ENCODE data around the gene OSBPL6. TPM values are rescaled to one million over a fixed set of nuclear protein-coding genes. Genes with fewer than 3 reads are reported as not detected.

The OSBPL6 gene
- total RNA-seq, 1 experiment from 2014 or later: 4.6 TPM

DNA sequence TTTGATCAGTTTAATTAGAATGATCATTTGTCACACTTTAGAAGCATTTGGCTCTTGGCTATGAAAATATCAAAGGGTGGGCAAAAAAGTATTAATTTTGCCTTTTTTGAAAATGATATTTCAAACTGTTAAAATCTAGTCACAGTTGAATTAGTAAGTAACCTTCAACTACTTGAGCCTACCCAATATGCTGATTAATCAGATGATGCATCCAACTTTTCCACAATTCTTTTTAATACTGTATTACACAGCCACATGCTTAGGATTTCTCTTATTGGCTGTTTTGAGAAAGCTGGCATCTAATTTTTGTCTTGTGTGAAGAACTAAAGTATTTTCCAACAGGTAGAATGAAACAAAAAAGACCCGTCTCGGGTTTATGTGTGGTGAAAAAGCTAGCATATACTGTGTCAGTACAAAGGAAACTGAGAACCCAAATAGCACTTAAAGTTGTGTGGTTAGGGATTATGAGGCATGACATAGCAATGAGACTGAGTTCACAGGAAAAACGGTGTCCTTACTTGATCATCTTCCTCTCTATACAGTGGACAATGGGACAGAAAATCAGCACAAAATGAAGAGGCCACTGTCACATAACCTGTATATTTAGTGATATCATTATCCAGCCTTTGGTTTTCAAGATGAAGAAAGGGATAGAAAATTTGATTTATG lies 11.7 kb downstream of the OSBPL6 start:
- H3K27ac Mint-ChIP-seq: no peak overlapping the region
- no peak overlapping the region for H2BK20ac ChIP-seq (ENCODE audit: low read depth, low read length, poor library complexity, severe bottlenecking)
- H2BK12ac ChIP-seq (ENCODE audit: insufficient read length, low read depth, low read length): no peak overlapping the region
- H3K4me2 ChIP-seq (ENCODE audit: insufficient read depth, insufficient read length, low read length): no peak overlapping the region
- H3K27me3 ChIP-seq (ENCODE audit: insufficient read depth, low read length): no peaks in the 10 kb centered on the region; the same call in none of the 2 replicates
- no peaks in the 10 kb centered on the region for H3K9me3 ChIP-seq (ENCODE audit: control insufficient read depth, low read depth, low read length)
- WGBS (ENCODE audit: extremely low coverage, insufficient read length, low lambda C conversion rate): no CpG with 5 or more reads among the region's 3 CpGs
- H4K20me1 ChIP-seq (ENCODE audit: control insufficient read depth, insufficient read depth, insufficient read length): no peaks in the 10 kb centered on the region
- H3K4me3 Mint-ChIP-seq: no peak overlapping the region
- no peak overlapping the region for H3K23ac ChIP-seq (ENCODE audit: insufficient read length, low read depth, low read length)
- no peaks in the 10 kb centered on the region for H3K36me3 Mint-ChIP-seq (ENCODE audit: insufficient read depth in 1 of 3, low read depth in 3 of 3)
- no peak for DNase-seq
- no peak overlapping the region for H3K4ac ChIP-seq (ENCODE audit: low read depth, low read length)
- H3K9ac ChIP-seq (ENCODE audit: extremely low read depth, insufficient read length, low read length): no peak overlapping the region
- H2AFZ ChIP-seq (ENCODE audit: low read length): no peak overlapping the region
- H3K27me3 Mint-ChIP-seq (ENCODE audit: low read depth): peaks cover 51% of the 10 kb centered on the region
- no peak overlapping the region for H4K8ac ChIP-seq (replicated peaks; ENCODE audit: insufficient read length, low read depth, low read length)
- H2BK15ac ChIP-seq (ENCODE audit: low read depth, low read length): no peak overlapping the region
- H3K14ac ChIP-seq (ENCODE audit: insufficient read depth, low read length): no peak overlapping the region
- TF ChIP-seq, protein P1, sequence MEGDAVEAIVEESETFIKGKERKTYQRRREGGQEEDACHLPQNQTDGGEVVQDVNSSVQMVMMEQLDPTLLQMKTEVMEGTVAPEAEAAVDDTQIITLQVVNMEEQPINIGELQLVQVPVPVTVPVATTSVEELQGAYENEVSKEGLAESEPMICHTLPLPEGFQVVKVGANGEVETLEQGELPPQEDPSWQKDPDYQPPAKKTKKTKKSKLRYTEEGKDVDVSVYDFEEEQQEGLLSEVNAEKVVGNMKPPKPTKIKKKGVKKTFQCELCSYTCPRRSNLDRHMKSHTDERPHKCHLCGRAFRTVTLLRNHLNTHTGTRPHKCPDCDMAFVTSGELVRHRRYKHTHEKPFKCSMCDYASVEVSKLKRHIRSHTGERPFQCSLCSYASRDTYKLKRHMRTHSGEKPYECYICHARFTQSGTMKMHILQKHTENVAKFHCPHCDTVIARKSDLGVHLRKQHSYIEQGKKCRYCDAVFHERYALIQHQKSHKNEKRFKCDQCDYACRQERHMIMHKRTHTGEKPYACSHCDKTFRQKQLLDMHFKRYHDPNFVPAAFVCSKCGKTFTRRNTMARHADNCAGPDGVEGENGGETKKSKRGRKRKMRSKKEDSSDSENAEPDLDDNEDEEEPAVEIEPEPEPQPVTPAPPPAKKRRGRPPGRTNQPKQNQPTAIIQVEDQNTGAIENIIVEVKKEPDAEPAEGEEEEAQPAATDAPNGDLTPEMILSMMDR (conservative IDR thresholded peaks at IDR 0.05): no peak
- no peak overlapping the region for H3K18ac ChIP-seq (ENCODE audit: insufficient read length, low read depth, low read length)
- H2AK5ac ChIP-seq (ENCODE audit: insufficient read length, low read length): no peak overlapping the region
- H3K56ac ChIP-seq (ENCODE audit: insufficient read length, low read depth, low read length): no peak overlapping the region
- no peak overlapping the region for H2BK5ac ChIP-seq (ENCODE audit: insufficient read length, low read length)
- H3K27ac ChIP-seq (ENCODE audit: insufficient read length, low read depth, low read length): no peak overlapping the region
- no peaks in the 10 kb centered on the region for H3K79me1 ChIP-seq (ENCODE audit: insufficient read depth, low read depth, low read length, poor library complexity, severe bottlenecking)
- no peaks in the 10 kb centered on the region for H3K23me2 ChIP-seq (ENCODE audit: insufficient read length, low read depth, low read length, poor library complexity, severe bottlenecking)
- no peak overlapping the region for H2BK120ac ChIP-seq (ENCODE audit: low read depth, low read length, poor library complexity, severe bottlenecking)
- H4K91ac ChIP-seq (ENCODE audit: insufficient read length, low read depth, low read length): no peak overlapping the region
- no peak overlapping the region for H3T11ph ChIP-seq (ENCODE audit: low read length)
- no peaks in the 10 kb centered on the region for H3K79me2 ChIP-seq (ENCODE audit: insufficient read depth, low read length)
- H4K5ac ChIP-seq (ENCODE audit: insufficient read length, low read depth, low read length): no peak overlapping the region
- H3K4me1 Mint-ChIP-seq: peaks cover 7 to 16% of the 10 kb centered on the region in 2 experiments
- no peaks in the 10 kb centered on the region for H3K4me1 ChIP-seq (ENCODE audit: insufficient read depth, low read length)
- H3K9me3 Mint-ChIP-seq: no peaks in the 10 kb centered on the region

All from H9 (cell line).